GM12878 (cell line): ENCODE data around the gene TNRC18. TPM values are rescaled to one million over a fixed set of nuclear protein-coding genes. Genes with fewer than 3 reads are reported as not detected.

ENCODE experiments used
- ATAC-seq: fragments of 200-7000 bp; cut with Tn5 transposase; 3 replicates; pipeline ENCODE4 v1.9.1; 2020; ENCODE audit warnings: mild to moderate bottlenecking, moderate library complexity
- BruUV-seq: library from RNA; stranded (reverse); fragments of 400-500 nt; replicated peaks from 2 replicates; lab custom pipeline; 2021; lab: Mats Ljungman, UMichigan
- CTCF ChIA-PET: fragments of 300-600 bp; sonication (Branson Sonifier 250); formaldehyde crosslinking; extraction: SDS; loops from one replicate; lab custom pipeline; 2021; ENCODE audit warnings: inconsistent platforms; lab: Yijun Ruan, JAX
- POLR2A ChIA-PET: fragments of 350-600 bp; formaldehyde crosslinking; extraction: SDS; loops from one replicate; lab custom pipeline; 2021; ENCODE audit warnings: inconsistent platforms; lab: Charles Lee
- RAD21 ChIA-PET: fragments of 300-600 bp; sonication (Branson Sonifier 250); formaldehyde crosslinking; loops from one replicate; lab custom pipeline; 2023; ENCODE audit warnings: antibody characterized with exemption; ENCODE audit not compliant: unreplicated experiment; lab: Charles Lee
- SMC1A ChIA-PET: fragments of 300-600 bp; sonication (Branson Sonifier 250); formaldehyde crosslinking; loops from one replicate; lab custom pipeline; 2023; ENCODE audit not compliant: unreplicated experiment, uncharacterized antibody; lab: Charles Lee
- DNase-seq: peaks from one replicate; pipeline ENCODE4 v3.0.0-alpha.2; 2011; ENCODE audit warnings: low read depth, low spot score
- FAIRE-seq: peaks from 3 replicates; lab custom pipeline; 2011; peaks lifted over from hg19 to GRCh38; lab: Jason Lieb, UNC
- H2AFZ ChIP-seq: 2 replicates; pipeline ENCODE4 v1.6.0; 2011; ENCODE audit warnings: low read depth, low read length, control low read depth; ENCODE audit not compliant: control insufficient read depth
- H3K27ac ChIP-seq: 2 replicates; pipeline ENCODE4 v1.5.1; 2011; ENCODE audit warnings: control low read depth; ENCODE audit not compliant: control insufficient read depth, insufficient read depth
- H3K27me3 ChIP-seq, 2 experiments: replicated peaks in 1 of 2; 2 replicates each; pipeline versions ENCODE4 v1.6.0 to v1.6.1; 2011; ENCODE audit warnings: low read length in 1 of 2; ENCODE audit not compliant: control insufficient read depth in 2 of 2, insufficient read depth in 2 of 2
- H3K36me3 ChIP-seq, 2 experiments: 2 replicates each; pipeline ENCODE4 v1.5.1; 2011; ENCODE audit warnings: low read length in 1 of 2; ENCODE audit not compliant: control insufficient read depth in 2 of 2, insufficient read depth in 2 of 2
- H3K4me1 ChIP-seq: 2 replicates; pipeline ENCODE4 v1.6.1; 2011; ENCODE audit warnings: mild to moderate bottlenecking, low read length, moderate library complexity, mixed read lengths; ENCODE audit not compliant: control insufficient read depth, insufficient read depth
- H3K4me2 ChIP-seq: 2 replicates; pipeline ENCODE4 v1.6.0; 2011; ENCODE audit warnings: control low read depth; ENCODE audit not compliant: control insufficient read depth, insufficient read depth
- H3K4me3 ChIP-seq: fragments of 200-600 bp; sonication (generic); 2 replicates; pipeline ENCODE4 v1.5.1; 2016
- H3K79me2 ChIP-seq: 2 replicates; pipeline ENCODE4 v1.6.0; 2011; ENCODE audit warnings: low read length; ENCODE audit not compliant: control insufficient read depth, insufficient read depth
- H3K9ac ChIP-seq: 2 replicates; pipeline ENCODE4 v1.8.0; 2011; ENCODE audit warnings: low read length, control low read depth, mixed read lengths; ENCODE audit not compliant: control insufficient read depth, insufficient read depth
- H3K9me3 ChIP-seq: replicated peaks from 3 replicates; pipeline ENCODE4 v1.5.1; 2011; ENCODE audit warnings: mild to moderate bottlenecking, low read length; ENCODE audit not compliant: control insufficient read depth, insufficient read depth
- H4K20me1 ChIP-seq: 2 replicates; pipeline ENCODE4 v1.6.0; 2011; ENCODE audit not compliant: control insufficient read depth, insufficient read depth
- BCL11A ChIP-seq: IDR thresholded peaks from 2 replicates; pipeline ENCODE4 v1.6.1; 2011; ENCODE audit warnings: low read depth, low read length
- BCLAF1 ChIP-seq: fragments of 450-650 bp; IDR thresholded peaks from 2 replicates; pipeline ENCODE4 v1.6.1; 2017; ENCODE audit warnings: antibody characterized with exemption, mild to moderate bottlenecking, moderate library complexity
- CREB1 ChIP-seq: IDR thresholded peaks from 2 replicates; pipeline ENCODE4 v1.6.1; 2012; ENCODE audit warnings: low read depth, mild to moderate bottlenecking, inconsistent platforms
- DPF2 ChIP-seq: fragments of 450-650 bp; IDR thresholded peaks from 2 replicates; pipeline ENCODE4 v1.6.1; 2017; ENCODE audit warnings: mild to moderate bottlenecking
- HCFC1 ChIP-seq: fragments of 150-350 bp; IDR thresholded peaks from 2 replicates; pipeline ENCODE4 v1.6.1; 2014; ENCODE audit warnings: low read length
- IKZF2 ChIP-seq, 2 experiments: fragments of 450-650 bp; IDR thresholded peaks; 2 replicates each; pipeline ENCODE4 v1.6.1; 2017; ENCODE audit warnings: mild to moderate bottlenecking in 2 of 2, moderate library complexity in 2 of 2
- NFXL1 ChIP-seq: fragments of 450-650 bp; IDR thresholded peaks from 2 replicates; pipeline ENCODE4 v1.6.1; 2017; ENCODE audit warnings: antibody characterized with exemption, mild to moderate bottlenecking, borderline replicate concordance
- RAD21 ChIP-seq: IDR thresholded peaks from 2 replicates; pipeline ENCODE4 v1.6.1; 2011; ENCODE audit warnings: mild to moderate bottlenecking, low read depth, low read length, moderate library complexity; ENCODE audit not compliant: insufficient read depth
- SP1 ChIP-seq: IDR thresholded peaks from one replicate; pipeline ENCODE4 v1.6.1; 2011; ENCODE audit warnings: low read depth, low read length
- WGBS: methylation state at CpG from one replicate; pipeline ENCODE4 v1.1.6; 2016; ENCODE audit warnings: low lambda C conversion rate; ENCODE audit not compliant: insufficient replicate concordance, insufficient coverage; ENCODE audit errors: missing lambda C conversion rate; 5-methylcytosine and 5-hydroxymethylcytosine counted together
- in situ Hi-C: fragments of 300-500 bp; cut with MboI; formaldehyde crosslinking; loops from 9 replicates; pipeline ENCODE4 v1.14.3; 2018; ENCODE audit warnings: mixed read lengths
- intact Hi-C: fragments of 100-400 bp; cut with micrococcal nuclease; formaldehyde crosslinking; loops from one replicate; pipeline ENCODE4 v1.14.2; 2022; ENCODE audit not compliant: unreplicated experiment
- polyA plus RNA-seq, 11 experiments: library from polyadenylated mRNA; depleted of rRNA in 4 of 11; unstranded in 6 of 11; stranded (reverse) in 5 of 11; fragments of >200 nt; fragmentation: Nextera tagmentation in 4 of 11; fragmentation: Illumina TruSeq in 1 of 11; extraction: Ambion mirVana in 4 of 11; extraction: Trizol in 1 of 11; gene quantifications; 1 replicate in 1 of 11; 2 replicates in 10 of 11; pipeline versions ENCODE4 v1.2.1 to v1.2.3, GENCODE V29; 2011 to 2016; ENCODE audit warnings: inconsistent platforms in 2 of 11, missing spikeins in 2 of 11, low read depth in 1 of 11
- total RNA-seq, 4 experiments: library from RNA; depleted of rRNA in 3 of 4; stranded (reverse); fragments of >200 nt in 3 of 4; fragmentation: Illumina TruSeq in 1 of 4; extraction: Trizol in 1 of 4; gene quantifications; 2 replicates each; pipeline versions ENCODE4 v1.2.1 to v1.2.3, GENCODE V29; 2013 to 2021
- TF ChIP-seq, protein P1 (sequence below): fragments of 450-650 bp; IDR thresholded peaks from 2 replicates; pipeline ENCODE4 v1.6.1; 2016; ENCODE audit warnings: mild to moderate bottlenecking, moderate library complexity, borderline replicate concordance

Gene TNRC18
- total and polyA plus RNA-seq, 10 of the 15 experiments (the other 5 are each of a cell fraction or from before 2014, with no cell fraction given), result 0.02 to 31.7 (median 5.4) TPM

- no peaks in the 10 kb centered on the region for H3K79me2 ChIP-seq
- no peak overlapping the region for H3K4me2 ChIP-seq
- intact Hi-C loops, result no loop called here
- TF ChIP-seq SP1 (no peak), NFXL1 (peak; percentile 92)
- TF ChIP-seq, all 136 proteins: peak for 1
- ATAC-seq (no peak), DNase-seq (no peak), FAIRE-seq (no peak)
- no peak overlapping the region for H2AFZ ChIP-seq
- H4K20me1 ChIP-seq, result no peaks in the 10 kb centered on the region
- no peak overlapping the region for H3K27ac ChIP-seq
- WGBS, result 52% methylated on average over 6 of the region's 6 CpGs
- POLR2A ChIA-PET, result no interaction called here
- in situ Hi-C loops, result no loop called here
- BruUV-seq, result no TSS peak
- no peaks in the 10 kb centered on the region for H3K27me3 ChIP-seq
- H3K4me1 ChIP-seq, result no peaks in the 10 kb centered on the region; the same call in 1 of the 2 replicates
- RAD21 ChIA-PET, result no interaction called here
- no peak overlapping the region for H3K4me3 ChIP-seq
- H3K36me3 ChIP-seq, result no peaks in the 10 kb centered on the region
- no peaks in the 10 kb centered on the region for H3K9me3 ChIP-seq
- no peak overlapping the region for H3K9ac ChIP-seq
- CTCF ChIA-PET, result no interaction called here
- SMC1A ChIA-PET, result no interaction called here
These were observed 31.5 kb upstream of the TNRC18 start for GRCh38 chr7:5455175-5455574.

GRCh38 chr7:5454485-5454884, 30.9 kb upstream of the TNRC18 start:
- H2AFZ ChIP-seq, result no peak overlapping the region
- in situ Hi-C loops, result no loop called here
- ATAC-seq, result no peak
- ChIA-PET RAD21 (no interaction called here), SMC1A (no interaction called here), CTCF (no interaction called here), POLR2A (no interaction called here)
- DNase-seq, result no peak
- H3K4me1 ChIP-seq, result no peaks in the 10 kb centered on the region; the same call in 1 of the 2 replicates
- BruUV-seq, result no TSS peak
- H3K9me3 ChIP-seq, result no peaks in the 10 kb centered on the region
- no peak overlapping the region for H3K27ac ChIP-seq
- WGBS, result 56% methylated on average over 8 of the region's 8 CpGs
- intact Hi-C loops, result no loop called here
- H3K36me3 ChIP-seq, result no peaks in the 10 kb centered on the region
- TF ChIP-seq, protein P1, sequence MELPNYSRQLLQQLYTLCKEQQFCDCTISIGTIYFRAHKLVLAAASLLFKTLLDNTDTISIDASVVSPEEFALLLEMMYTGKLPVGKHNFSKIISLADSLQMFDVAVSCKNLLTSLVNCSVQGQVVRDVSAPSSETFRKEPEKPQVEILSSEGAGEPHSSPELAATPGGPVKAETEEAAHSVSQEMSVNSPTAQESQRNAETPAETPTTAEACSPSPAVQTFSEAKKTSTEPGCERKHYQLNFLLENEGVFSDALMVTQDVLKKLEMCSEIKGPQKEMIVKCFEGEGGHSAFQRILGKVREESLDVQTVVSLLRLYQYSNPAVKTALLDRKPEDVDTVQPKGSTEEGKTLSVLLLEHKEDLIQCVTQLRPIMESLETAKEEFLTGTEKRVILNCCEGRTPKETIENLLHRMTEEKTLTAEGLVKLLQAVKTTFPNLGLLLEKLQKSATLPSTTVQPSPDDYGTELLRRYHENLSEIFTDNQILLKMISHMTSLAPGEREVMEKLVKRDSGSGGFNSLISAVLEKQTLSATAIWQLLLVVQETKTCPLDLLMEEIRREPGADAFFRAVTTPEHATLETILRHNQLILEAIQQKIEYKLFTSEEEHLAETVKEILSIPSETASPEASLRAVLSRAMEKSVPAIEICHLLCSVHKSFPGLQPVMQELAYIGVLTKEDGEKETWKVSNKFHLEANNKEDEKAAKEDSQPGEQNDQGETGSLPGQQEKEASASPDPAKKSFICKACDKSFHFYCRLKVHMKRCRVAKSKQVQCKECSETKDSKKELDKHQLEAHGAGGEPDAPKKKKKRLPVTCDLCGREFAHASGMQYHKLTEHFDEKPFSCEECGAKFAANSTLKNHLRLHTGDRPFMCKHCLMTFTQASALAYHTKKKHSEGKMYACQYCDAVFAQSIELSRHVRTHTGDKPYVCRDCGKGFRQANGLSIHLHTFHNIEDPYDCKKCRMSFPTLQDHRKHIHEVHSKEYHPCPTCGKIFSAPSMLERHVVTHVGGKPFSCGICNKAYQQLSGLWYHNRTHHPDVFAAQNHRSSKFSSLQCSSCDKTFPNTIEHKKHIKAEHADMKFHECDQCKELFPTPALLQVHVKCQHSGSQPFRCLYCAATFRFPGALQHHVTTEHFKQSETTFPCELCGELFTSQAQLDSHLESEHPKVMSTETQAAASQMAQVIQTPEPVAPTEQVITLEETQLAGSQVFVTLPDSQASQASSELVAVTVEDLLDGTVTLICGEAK, result no peak
- no peak for TF ChIP-seq DPF2
- no peak for TF ChIP-seq CREB1
- no peak for TF ChIP-seq HCFC1
- TF ChIP-seq BCL11A, result no peak
- TF ChIP-seq RAD21, result no peak
- no peak for TF ChIP-seq BCLAF1
- TF ChIP-seq IKZF2 (IDR thresholded peaks at IDR 0.05), result no peak
- no peak overlapping the region for H3K4me2 ChIP-seq
- no peak for FAIRE-seq
- H3K79me2 ChIP-seq, result no peaks in the 10 kb centered on the region
- no peaks in the 10 kb centered on the region for H4K20me1 ChIP-seq
- H3K4me3 ChIP-seq, result no peak overlapping the region
- H3K27me3 ChIP-seq, result no peaks in the 10 kb centered on the region
- no peak overlapping the region for H3K9ac ChIP-seq
